Retinal pigment epithelial cell (primary cell): ENCODE results near the gene DPP9.
"Not testable (repeated sequence)": the region's sequence is repeated elsewhere in the genome, so short reads cannot be mapped to it uniquely, and the experiment has no call there.

ENCODE experiments used
- DNase-seq: peaks from one replicate; pipeline ENCODE4 v3.0.0-alpha.2; 2010; ENCODE audit warnings: low read depth
- H3K4me3 ChIP-seq: 2 replicates; pipeline ENCODE4 v1.5.1; 2011; ENCODE audit warnings: mild to moderate bottlenecking, low read length, control low read depth, moderate library complexity
- CTCF ChIP-seq: conservative IDR thresholded peaks from 2 replicates; pipeline ENCODE4 v1.5.1; 2011; ENCODE audit warnings: low read depth, low read length, control low read depth, inconsistent platforms

Gene DPP9

DNA sequence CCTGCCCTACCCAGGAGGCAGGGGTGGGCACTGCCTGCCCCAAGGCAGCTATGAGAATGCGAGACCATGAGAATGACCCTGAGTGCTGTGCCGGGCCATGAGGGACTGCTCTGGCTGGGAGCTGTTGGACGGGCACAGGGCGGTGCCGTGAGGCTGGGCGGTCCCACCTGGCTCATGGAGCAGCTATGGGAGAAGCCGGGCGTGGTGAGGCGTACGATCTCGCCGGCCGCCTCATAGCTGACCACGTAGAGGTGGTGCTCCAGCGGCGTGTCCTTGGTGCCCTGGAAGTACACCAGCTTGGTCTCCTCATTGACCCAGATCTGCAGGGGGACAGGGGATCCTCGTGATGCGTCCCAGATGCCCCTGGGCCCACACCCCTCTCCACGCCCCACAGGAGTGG, 34.2 kb downstream of the DPP9 start:
- no peak for DNase-seq
- H3K4me3 ChIP-seq, result no peak overlapping the region
- TF ChIP-seq CTCF, result no peak

- no peak overlapping the region for H3K4me3 ChIP-seq
- no peak for TF ChIP-seq CTCF
Measured at GRCh38 chr19:4688587-4688986, 35.1 kb downstream of the DPP9 start.

GRCh38 chr19:4687396-4687795, 36.2 kb downstream of the DPP9 start:
- no peak for DNase-seq
- TF ChIP-seq CTCF, result no peak
- H3K4me3 ChIP-seq, result no peak overlapping the region

More at GRCh38 chr19:4688587-4688986, 35.1 kb downstream of the DPP9 start:
- DNase-seq, result no peak

DNA sequence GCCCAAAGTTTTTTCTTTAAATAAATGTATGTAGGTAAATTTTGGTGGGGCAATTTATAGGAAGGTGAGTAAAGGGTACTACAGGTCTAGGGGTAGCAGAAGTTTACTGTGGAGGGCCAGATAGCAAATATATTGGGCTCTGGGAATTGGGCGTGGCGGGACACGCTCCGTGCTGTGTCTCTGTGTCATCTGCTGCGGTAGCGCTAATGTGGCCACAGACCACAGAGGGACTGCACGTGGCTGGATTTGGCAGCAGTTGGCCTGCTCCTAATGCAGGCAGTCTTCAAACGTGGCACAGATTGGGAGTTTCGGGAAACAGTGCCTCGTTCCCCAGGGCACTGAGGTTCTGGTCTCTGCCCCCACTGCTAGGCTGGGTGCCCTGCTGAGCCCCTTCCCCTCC, 36.9 kb downstream of the DPP9 start:
- TF ChIP-seq CTCF, result no peak
- no peak for DNase-seq
- H3K4me3 ChIP-seq, result no peak overlapping the region

GRCh38 chr19:4684312-4685095, 39.1 kb downstream of the DPP9 start:
- H3K4me3 ChIP-seq, result no peak overlapping the region
- DNase-seq, result no peak
- no peak for TF ChIP-seq CTCF

DNA sequence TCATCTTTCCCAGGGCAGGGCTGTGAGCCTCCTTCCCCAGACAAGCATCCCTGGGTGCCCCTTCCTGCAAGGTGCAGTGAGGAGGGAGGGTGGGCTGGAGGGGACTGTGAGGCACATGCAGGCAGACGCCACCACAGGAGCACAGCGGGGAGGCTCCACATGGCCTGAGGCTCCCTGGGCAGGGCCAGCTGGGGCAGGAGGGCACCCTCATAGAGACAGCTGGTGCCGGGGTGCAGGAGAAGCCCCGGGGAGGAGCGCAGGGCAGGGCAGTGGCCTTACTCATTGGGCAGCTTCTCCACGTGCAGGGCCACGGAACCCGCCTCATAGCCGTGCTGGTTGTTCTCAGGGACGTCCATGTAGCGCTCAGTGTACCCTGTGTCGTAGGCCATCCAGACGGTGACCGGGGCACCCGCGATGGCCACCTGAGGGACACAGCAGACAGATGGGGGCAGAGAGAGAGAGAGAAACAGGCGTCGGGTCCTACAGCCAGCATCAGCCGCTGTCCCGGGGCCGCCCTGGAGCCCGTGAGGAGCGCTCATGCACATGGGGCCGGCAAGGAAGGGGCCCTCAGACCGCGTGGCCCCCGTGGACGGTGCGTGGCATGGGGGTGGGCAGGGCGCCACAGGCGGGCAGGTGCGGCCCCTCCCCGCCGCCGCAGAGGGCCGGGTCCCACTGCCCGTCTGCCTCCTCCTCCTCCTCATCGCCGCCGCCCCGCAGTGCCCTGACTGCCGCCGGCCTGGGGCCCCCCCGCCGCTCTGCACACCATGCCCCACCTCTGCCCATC, 41.0 kb downstream of the DPP9 start:
- TF ChIP-seq CTCF, result no peak
- no peak for DNase-seq
- no peak overlapping the region for H3K4me3 ChIP-seq

- not testable (repeated sequence) for DNase-seq, H3K4me3 ChIP-seq
Measured at GRCh38 chr19:4680021-4680420, 43.6 kb downstream of the DPP9 start.
